IMR-90 (cell line): ENCODE measurements around the gene INF2.

Experiments
- BHLHE40 ChIP-seq: fragments of 150-350 bp; IDR thresholded peaks from 2 replicates; pipeline ENCODE4 v1.6.1; 2016; ENCODE audit warnings: mild to moderate bottlenecking, low read depth, low read length
- CEBPB ChIP-seq: IDR thresholded peaks from 2 replicates; pipeline ENCODE4 v1.6.1; 2012; ENCODE audit warnings: low read depth, low read length, improper control_type of control experiment
- FOS ChIP-seq: fragments of 150-350 bp; IDR thresholded peaks from 2 replicates; pipeline ENCODE4 v1.6.1; 2016; ENCODE audit warnings: low read depth, low read length
- MAFK ChIP-seq: IDR thresholded peaks from 2 replicates; pipeline ENCODE4 v1.6.1; 2012; ENCODE audit warnings: low read depth, low read length, improper control_type of control experiment
- MAZ ChIP-seq: IDR thresholded peaks from 2 replicates; pipeline ENCODE4 v1.6.1; 2012; ENCODE audit warnings: low read depth, mild to moderate bottlenecking, low read length, improper control_type of control experiment, moderate library complexity, borderline replicate concordance
- MXI1 ChIP-seq: IDR thresholded peaks from 2 replicates; pipeline ENCODE4 v1.6.1; 2012; ENCODE audit warnings: low read depth, mild to moderate bottlenecking, low read length, moderate library complexity, borderline replicate concordance
- NFE2L2 ChIP-seq: fragments of 150-350 bp; IDR thresholded peaks from 2 replicates; pipeline ENCODE4 v1.6.1; 2016; ENCODE audit warnings: low read depth, mild to moderate bottlenecking, low read length
- POLR2A ChIP-seq: IDR thresholded peaks from 2 replicates; pipeline ENCODE4 v1.6.1; 2012; ENCODE audit warnings: mild to moderate bottlenecking, low read depth, low read length
- RAD21 ChIP-seq: IDR thresholded peaks from 2 replicates; pipeline ENCODE4 v1.6.1; 2012; ENCODE audit warnings: low read length, improper control_type of control experiment
- RCOR1 ChIP-seq: IDR thresholded peaks from 2 replicates; pipeline ENCODE4 v1.6.1; 2012; ENCODE audit warnings: mild to moderate bottlenecking, low read length, improper control_type of control experiment; ENCODE audit not compliant: insufficient replicate concordance
- RFX5 ChIP-seq: IDR thresholded peaks from 2 replicates; pipeline ENCODE4 v1.8.0; 2012; ENCODE audit warnings: low read depth, mild to moderate bottlenecking, low read length, moderate library complexity
- TF ChIP-seq, protein P1 (sequence below): conservative IDR thresholded peaks from 2 replicates; pipeline ENCODE4 v1.5.1; 2012; ENCODE audit warnings: mild to moderate bottlenecking, low read depth, low read length, improper control_type of control experiment
- TF ChIP-seq, protein P2 (sequence below): fragments of 150-350 bp; IDR thresholded peaks from 2 replicates; pipeline ENCODE4 v1.6.1; 2016; ENCODE audit warnings: low read depth, mild to moderate bottlenecking, low read length, moderate library complexity, borderline replicate concordance
- TF ChIP-seq, protein P3 (sequence below): fragments of 150-350 bp; IDR thresholded peaks from 2 replicates; pipeline ENCODE4 v1.6.1; 2017; ENCODE audit warnings: mild to moderate bottlenecking, antibody characterized with exemption, low read length, low read depth

DNA sequence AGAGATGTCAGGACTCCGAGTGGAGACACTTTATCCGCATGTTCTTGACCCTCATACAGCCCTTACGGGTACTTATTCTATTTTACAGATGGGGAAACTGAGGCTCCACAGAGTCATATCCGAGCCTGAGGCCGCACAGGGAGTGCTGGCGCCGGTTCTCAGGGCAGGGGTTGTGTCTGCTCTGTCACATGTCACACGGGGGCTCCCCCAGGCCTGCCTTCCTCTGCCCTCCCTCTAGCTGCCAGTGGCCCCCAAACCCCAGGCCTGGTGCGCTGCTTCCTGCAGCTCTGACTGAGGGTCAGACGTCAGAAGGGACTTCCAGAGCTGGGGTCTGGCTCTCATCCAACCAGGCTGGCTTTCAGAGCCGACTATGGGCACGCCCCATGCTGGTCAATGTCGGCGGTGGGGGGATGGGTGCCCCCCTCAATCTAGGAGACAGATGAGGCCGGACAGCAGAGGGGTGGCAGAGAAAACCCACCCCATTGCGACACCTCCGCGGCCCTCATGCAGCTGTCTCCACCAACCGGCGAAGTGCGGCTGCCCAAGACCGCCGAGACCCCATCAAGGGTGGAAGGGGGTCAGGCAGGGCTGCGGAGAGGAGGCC, 811 bp upstream of the INF2 start:
- TF ChIP-seq, protein P1, sequence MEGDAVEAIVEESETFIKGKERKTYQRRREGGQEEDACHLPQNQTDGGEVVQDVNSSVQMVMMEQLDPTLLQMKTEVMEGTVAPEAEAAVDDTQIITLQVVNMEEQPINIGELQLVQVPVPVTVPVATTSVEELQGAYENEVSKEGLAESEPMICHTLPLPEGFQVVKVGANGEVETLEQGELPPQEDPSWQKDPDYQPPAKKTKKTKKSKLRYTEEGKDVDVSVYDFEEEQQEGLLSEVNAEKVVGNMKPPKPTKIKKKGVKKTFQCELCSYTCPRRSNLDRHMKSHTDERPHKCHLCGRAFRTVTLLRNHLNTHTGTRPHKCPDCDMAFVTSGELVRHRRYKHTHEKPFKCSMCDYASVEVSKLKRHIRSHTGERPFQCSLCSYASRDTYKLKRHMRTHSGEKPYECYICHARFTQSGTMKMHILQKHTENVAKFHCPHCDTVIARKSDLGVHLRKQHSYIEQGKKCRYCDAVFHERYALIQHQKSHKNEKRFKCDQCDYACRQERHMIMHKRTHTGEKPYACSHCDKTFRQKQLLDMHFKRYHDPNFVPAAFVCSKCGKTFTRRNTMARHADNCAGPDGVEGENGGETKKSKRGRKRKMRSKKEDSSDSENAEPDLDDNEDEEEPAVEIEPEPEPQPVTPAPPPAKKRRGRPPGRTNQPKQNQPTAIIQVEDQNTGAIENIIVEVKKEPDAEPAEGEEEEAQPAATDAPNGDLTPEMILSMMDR = no peak
- no peak for TF ChIP-seq RCOR1
- no peak for TF ChIP-seq POLR2A
- no peak for TF ChIP-seq RFX5
- TF ChIP-seq MAZ = no peak
- no peak for TF ChIP-seq BHLHE40
- no peak for TF ChIP-seq RAD21
- TF ChIP-seq, protein P2, sequence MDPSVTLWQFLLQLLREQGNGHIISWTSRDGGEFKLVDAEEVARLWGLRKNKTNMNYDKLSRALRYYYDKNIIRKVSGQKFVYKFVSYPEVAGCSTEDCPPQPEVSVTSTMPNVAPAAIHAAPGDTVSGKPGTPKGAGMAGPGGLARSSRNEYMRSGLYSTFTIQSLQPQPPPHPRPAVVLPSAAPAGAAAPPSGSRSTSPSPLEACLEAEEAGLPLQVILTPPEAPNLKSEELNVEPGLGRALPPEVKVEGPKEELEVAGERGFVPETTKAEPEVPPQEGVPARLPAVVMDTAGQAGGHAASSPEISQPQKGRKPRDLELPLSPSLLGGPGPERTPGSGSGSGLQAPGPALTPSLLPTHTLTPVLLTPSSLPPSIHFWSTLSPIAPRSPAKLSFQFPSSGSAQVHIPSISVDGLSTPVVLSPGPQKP = no peak
- TF ChIP-seq MAFK = no peak
- no peak for TF ChIP-seq MXI1
- no peak for TF ChIP-seq NFE2L2
- TF ChIP-seq, protein P3, sequence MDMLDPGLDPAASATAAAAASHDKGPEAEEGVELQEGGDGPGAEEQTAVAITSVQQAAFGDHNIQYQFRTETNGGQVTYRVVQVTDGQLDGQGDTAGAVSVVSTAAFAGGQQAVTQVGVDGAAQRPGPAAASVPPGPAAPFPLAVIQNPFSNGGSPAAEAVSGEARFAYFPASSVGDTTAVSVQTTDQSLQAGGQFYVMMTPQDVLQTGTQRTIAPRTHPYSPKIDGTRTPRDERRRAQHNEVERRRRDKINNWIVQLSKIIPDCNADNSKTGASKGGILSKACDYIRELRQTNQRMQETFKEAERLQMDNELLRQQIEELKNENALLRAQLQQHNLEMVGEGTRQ = no peak
- no peak for TF ChIP-seq FOS
- peak; percentile 77 for TF ChIP-seq CEBPB
